Ascending aorta (tissue), 2 donors: Measurements from ENCODE around the gene TCEA2. TPM values are rescaled to one million over a fixed set of nuclear protein-coding genes. Genes with fewer than 3 reads are reported as not detected.
A peak's percentile ranks its signal among the peaks of the same experiment; 100 is the strongest.

Source experiments
- DNase-seq, 2 donors: peaks; one replicate each; pipeline ENCODE4 v3.0.0-alpha.2; 2019; ENCODE audit warnings: low spot score in 2 of 2
- H3K27ac ChIP-seq, 2 donors: fragments of 200-600 bp; sonication (generic); one replicate each; pipeline ENCODE4 v1.5.1; 2016 to 2017; ENCODE audit warnings: mild to moderate bottlenecking in 1 of 2
- H3K27me3 ChIP-seq: fragments of 200-600 bp; sonication (generic); one replicate; pipeline ENCODE4 v1.5.1; 2017
- H3K36me3 ChIP-seq, 2 donors: fragments of 200-600 bp; sonication (generic); one replicate each; pipeline ENCODE4 v1.5.1; 2016
- H3K4me1 ChIP-seq, 2 donors: fragments of 200-600 bp; sonication (generic); one replicate each; pipeline ENCODE4 v1.5.1; 2016 to 2017; ENCODE audit warnings: mild to moderate bottlenecking in 1 of 2
- H3K4me3 ChIP-seq, 2 donors: fragments of 200-600 bp; sonication (generic); one replicate each; pipeline ENCODE4 v1.5.1; 2016 to 2017; ENCODE audit warnings: mild to moderate bottlenecking in 1 of 2
- H3K9me3 ChIP-seq, 2 donors: fragments of 200-600 bp; sonication (generic); one replicate each; pipeline ENCODE4 v1.5.1; 2016
- CTCF ChIP-seq, 3 experiments: fragments of 200-600 bp in 2 of 3; fragments of 450-650 bp in 1 of 3; sonication (generic) in 2 of 3; IDR thresholded peaks; one replicate each; pipeline ENCODE4 v1.5.1; 2016 to 2019; ENCODE audit warnings: antibody characterized with exemption in 3 of 3, mild to moderate bottlenecking in 1 of 3, moderate library complexity in 1 of 3
- intact Hi-C: fragments of 100-400 bp; cut with DNase I; formaldehyde crosslinking; loops from one replicate; pipeline ENCODE4 v1.15.1; 2023
- total RNA-seq: library from RNA; depleted of rRNA; stranded (reverse); fragments of >200 nt; gene quantifications from one replicate; pipeline ENCODE4 v1.1.0, GENCODE V29; 2016

The TCEA2 gene
- total RNA-seq, 1 donor from 2014 or later, result 61.4 TPM

DNA sequence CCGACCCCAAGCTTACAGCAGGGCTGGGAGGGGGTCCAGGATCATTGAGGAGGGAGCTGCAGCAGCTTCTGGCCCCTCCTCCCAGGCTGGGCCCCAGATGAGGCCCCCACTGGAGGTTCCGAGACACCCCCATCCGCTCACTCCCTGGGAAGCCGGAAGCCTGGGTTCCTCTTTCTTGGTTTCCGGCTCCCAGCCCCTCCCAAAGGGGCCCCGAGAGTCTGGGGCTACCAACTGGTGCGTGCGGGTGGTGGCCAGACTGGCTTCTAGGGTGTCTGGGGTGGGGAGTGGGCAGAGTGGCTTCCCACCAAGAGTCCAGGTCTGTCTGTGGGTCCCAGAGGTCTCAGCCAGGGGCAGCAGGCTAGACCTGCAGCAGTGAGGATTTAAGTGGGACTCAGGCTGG lies 14.1 kb downstream of the TCEA2 start:
- no peak for TF ChIP-seq CTCF (IDR thresholded peaks at IDR 0.05)
- Histone ChIP-seq H3K36me3 (peaks cover 20 to 24% of the 10 kb centered on the region in 2 donors), H3K9me3 (no peaks in the 10 kb centered on the region), H3K27ac (no peak overlapping the region), H3K4me3 (peak overlapping the region in 1 of 2 donors; percentile 90), H3K4me1 (peaks cover 11 to 19% of the 10 kb centered on the region in 2 donors), H3K27me3 (no peaks in the 10 kb centered on the region)
- no peak for DNase-seq
- intact Hi-C loops, result no loop called here

DNA sequence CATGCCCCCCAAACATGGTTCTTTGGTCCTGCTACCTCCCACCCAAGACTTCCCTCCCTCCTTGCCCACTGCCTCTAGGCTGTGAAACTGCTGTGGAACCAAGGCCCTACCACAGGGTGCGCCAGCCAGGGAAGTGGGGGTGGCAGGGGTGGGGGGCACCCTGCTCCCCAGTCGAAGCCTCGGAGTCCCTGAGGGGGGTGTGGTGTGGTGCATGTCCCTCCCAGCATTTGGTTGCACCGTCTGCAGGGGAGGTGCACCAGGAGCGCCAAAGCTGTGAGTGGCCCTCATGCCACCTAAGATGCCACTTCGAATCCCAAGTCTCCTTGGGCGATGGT lies 14.5 kb downstream of the TCEA2 start:
- Histone ChIP-seq H3K27me3 (no peaks in the 10 kb centered on the region), H3K4me3 (peak overlapping the region in 1 of 2 donors; percentile 90), H3K9me3 (no peaks in the 10 kb centered on the region), H3K36me3 (peaks cover 16 to 20% of the 10 kb centered on the region in 2 donors), H3K27ac (no peak overlapping the region), H3K4me1 (peaks cover 11 to 19% of the 10 kb centered on the region in 2 donors)
- intact Hi-C loops, result no loop called here
- TF ChIP-seq CTCF (IDR thresholded peaks at IDR 0.05), result no peak
- DNase-seq, result no peak

DNA sequence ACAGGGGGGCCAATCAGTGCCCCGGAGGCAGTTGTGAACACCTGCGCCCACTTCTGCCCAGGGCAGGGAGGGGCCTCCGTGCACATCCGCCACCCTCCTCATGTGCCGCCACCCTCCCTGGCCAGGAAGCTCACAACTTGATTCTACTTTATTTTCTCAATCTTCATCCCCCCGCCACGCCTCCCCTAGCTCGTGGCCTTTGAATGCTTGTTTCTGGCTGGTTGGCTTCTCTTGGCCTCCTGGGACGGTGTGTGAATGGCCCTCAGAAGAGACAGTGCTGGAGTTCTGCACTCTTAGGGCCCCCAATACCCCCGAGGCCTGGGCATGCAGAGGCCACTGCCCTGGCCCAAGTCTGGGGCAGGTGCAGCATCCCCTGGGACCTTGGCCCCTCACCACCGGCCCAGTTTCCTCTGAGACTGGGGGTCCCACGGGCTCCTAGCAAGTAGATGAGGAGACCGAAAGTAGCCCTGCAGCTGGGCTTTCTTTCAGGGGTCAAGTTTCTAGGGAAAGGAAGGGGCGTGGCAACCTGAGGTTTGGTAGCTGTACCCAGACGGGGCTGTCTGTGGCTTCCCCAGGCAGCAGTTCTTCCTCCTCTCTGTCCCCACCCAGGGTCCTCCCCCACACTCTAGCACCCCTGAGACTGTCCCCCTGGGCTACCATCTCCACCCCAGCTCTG lies 15.0 kb downstream of the TCEA2 start:
- Histone ChIP-seq H3K9me3 (no peaks in the 10 kb centered on the region), H3K27me3 (no peaks in the 10 kb centered on the region), H3K36me3 (peaks cover 10 to 15% of the 10 kb centered on the region in 2 donors), H3K27ac (no peak overlapping the region), H3K4me1 (peaks cover 11 to 20% of the 10 kb centered on the region in 2 donors), H3K4me3 (peak overlapping the region; percentile 63 to 90)
- intact Hi-C loops, result no loop called here
- DNase-seq, result no peak
- no peak for TF ChIP-seq CTCF (IDR thresholded peaks at IDR 0.05)

DNA sequence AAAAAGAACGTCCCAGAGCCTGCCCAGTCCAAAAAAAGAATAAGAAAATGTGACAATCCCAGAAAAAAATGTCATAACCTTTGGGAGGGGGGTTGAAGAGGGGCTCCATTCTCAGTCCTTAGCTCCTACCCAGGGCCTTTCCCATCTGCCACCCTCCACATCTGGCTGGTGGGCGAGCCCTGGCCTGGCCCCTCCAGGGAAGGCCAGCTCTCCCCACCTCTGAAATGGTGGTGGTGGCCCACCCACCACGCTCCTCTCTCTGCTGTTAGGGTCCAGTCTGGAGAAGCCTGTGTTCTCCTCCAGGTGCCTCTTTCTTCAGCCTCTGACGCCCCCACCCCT lies 15.9 kb downstream of the TCEA2 start:
- Histone ChIP-seq H3K27ac (peak overlapping the region; percentile 58 to 63), H3K4me3 (peak overlapping the region; percentile 63 to 90), H3K4me1 (peaks cover 15 to 27% of the 10 kb centered on the region in 2 donors), H3K9me3 (no peaks in the 10 kb centered on the region), H3K27me3 (peaks cover 3% of the 10 kb centered on the region), H3K36me3 (peaks cover 6 to 7% of the 10 kb centered on the region in 2 donors)
- TF ChIP-seq CTCF (IDR thresholded peaks at IDR 0.05), result no peak
- DNase-seq, result no peak
- intact Hi-C loops, result no loop called here

DNA sequence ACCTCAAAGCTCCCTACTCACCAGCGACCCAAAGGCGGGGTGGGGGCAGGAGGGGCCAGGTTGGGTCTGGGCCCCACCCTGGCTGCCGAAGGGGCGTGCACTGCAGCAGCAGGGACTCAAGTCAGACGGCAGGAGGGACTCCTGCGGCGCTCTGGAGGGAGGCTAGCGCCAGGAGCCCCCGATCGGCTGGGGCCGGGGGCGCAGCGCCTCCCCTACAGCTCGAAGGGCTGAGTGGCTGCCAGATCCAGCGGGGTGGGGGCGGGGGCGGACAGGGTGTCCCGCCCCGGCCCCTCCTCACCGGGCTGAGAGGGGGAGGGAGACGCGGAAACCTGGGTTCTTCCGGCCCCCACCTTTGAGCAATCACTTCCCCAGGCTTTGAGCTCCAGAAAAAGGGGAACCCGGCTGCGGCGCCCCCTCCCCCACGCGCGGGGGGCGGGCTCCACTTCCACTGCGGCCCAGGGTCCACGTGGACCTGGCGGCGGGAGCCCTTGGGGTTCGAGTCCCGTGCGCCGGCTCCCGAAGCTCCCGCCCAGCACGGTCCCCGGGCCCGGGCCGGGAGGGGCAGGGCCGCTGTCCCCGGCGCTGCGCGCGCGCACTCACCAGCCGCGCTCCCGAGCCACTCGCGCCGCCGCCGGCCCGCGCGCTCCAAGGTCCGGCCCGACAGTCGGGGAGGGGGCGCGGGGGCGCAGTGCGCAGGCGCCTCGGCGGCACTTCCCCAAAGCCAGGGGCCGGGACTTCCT lies 16.4 kb downstream of the TCEA2 start, which contains the start of gene RGS19:
Gene RGS19 (minus strand): TSS at position 246 of the 740 bp plus-strand sequence. CDS start 2,632 bp downstream, outside the sequence.
- no peak for TF ChIP-seq CTCF (IDR thresholded peaks at IDR 0.05)
- peaks cover 17 to 30% of the 10 kb centered on the region in 2 donors for H3K4me1 ChIP-seq

More for the DNA sequence above, 16.4 kb downstream of the TCEA2 start, which contains the start of gene RGS19:
- Histone ChIP-seq H3K27ac (peak within 1 kb of the TSS; percentile 73 to 78), H3K4me3 (peak within 1 kb of the TSS; percentile 63 to 90), H3K27me3 (peaks cover 7% of the 10 kb centered on the region), H3K36me3 (peaks cover under 1 to 2% of the 10 kb centered on the region in 2 donors), H3K9me3 (no peaks in the 10 kb centered on the region)
- peak in 1 of 2 donors; percentile 83 for DNase-seq
- intact Hi-C loops, result loop anchor here (5.0 kb wide), 1 partner anchor 43 kb away; no protein-coding TSS in a partner anchor
